ENCODE data around the gene VPS33A. TPM values are rescaled to one million over a fixed set of nuclear protein-coding genes. Genes with fewer than 3 reads are reported as not detected.

The VPS33A gene
- total and polyA plus RNA-seq, 2 of the 8 experiments (the other 6 are each of a cell fraction or from before 2014, with no cell fraction given), result 16.4 to 41.8 TPM

GRCh38 chr12:122244565-122245371 lies 21.5 kb downstream of the VPS33A start:
- no peaks in the 10 kb centered on the region for H3K9me3 ChIP-seq (ENCODE audit: insufficient read depth in 2 of 2, low read depth in 1 of 2, low read length in 1 of 2)
- no peak overlapping the region for H4K8ac ChIP-seq (ENCODE audit: extremely low read depth, insufficient read depth, low read length)
- no peaks in the 10 kb centered on the region for H4K20me1 ChIP-seq (replicated peaks in 1 of 2; ENCODE audit: control insufficient read depth in 1 of 2, insufficient read depth in 2 of 2, low read length in 2 of 2)
- no peaks in the 10 kb centered on the region for H3K79me2 ChIP-seq (ENCODE audit: control insufficient read depth in 1 of 2, insufficient read depth in 2 of 2, low read length in 2 of 2)
- no peak for FAIRE-seq
- H3K4me2 ChIP-seq (ENCODE audit: insufficient read depth in 1 of 2, low read depth in 2 of 2, low read length in 2 of 2), result no peak overlapping the region
- H2AFZ ChIP-seq (ENCODE audit: low read length), result no peak overlapping the region
- WGBS, 2 experiments (ENCODE audit: extremely low coverage in 1 of 2, insufficient coverage in 1 of 2, insufficient read length in 1 of 2, insufficient replicate concordance in 2 of 2, low coverage in 1 of 2, low lambda C conversion rate in 2 of 2, missing lambda C conversion rate in 1 of 2), result 93% methylated on average over 11 of the region's 11 CpGs; no CpG with 5 or more reads in 1 of the 2 experiments
- H3K4ac ChIP-seq (replicated peaks; ENCODE audit: insufficient read length, low read depth, low read length), result no peak overlapping the region
- H2BK15ac ChIP-seq (ENCODE audit: low read length), result no peak overlapping the region
- no peak overlapping the region for H2AK5ac ChIP-seq (ENCODE audit: low read depth, low read length)
- H3K14ac ChIP-seq (ENCODE audit: insufficient read length), result no peak overlapping the region
- H3K4me3 ChIP-seq (ENCODE audit: extremely low read depth in 1 of 4, insufficient read depth in 2 of 4, low read depth in 3 of 4, low read length in 4 of 4), result no peak overlapping the region
- H4K5ac ChIP-seq (ENCODE audit: insufficient read length, low read depth, low read length), result no peak overlapping the region
- no peak overlapping the region for H3K23ac ChIP-seq (ENCODE audit: insufficient read length)
- H2BK12ac ChIP-seq (ENCODE audit: low read depth, low read length), result no peak overlapping the region
- H2BK120ac ChIP-seq (replicated peaks; ENCODE audit: low read depth, low read length), result no peak overlapping the region
- H3K23me2 ChIP-seq (ENCODE audit: low read depth, low read length), result no peaks in the 10 kb centered on the region
- no peak overlapping the region for H2BK5ac ChIP-seq (ENCODE audit: low read depth, low read length)
- no peaks in the 10 kb centered on the region for H3K79me1 ChIP-seq (ENCODE audit: low read depth, low read length)
- POLR2A ChIA-PET (ENCODE audit: partially characterized antibody), result interaction anchor here (0.7 to 2.0 kb wide), 3 partner anchors 12 to 17 kb away, joined by 3 to 5 read pairs (median 4); no protein-coding TSS in a partner anchor
- H2BK20ac ChIP-seq (ENCODE audit: low read length), result no peak overlapping the region
- H3K27ac ChIP-seq (ENCODE audit: low read depth, low read length), result no peak overlapping the region
- H3K4me1 ChIP-seq (replicated peaks in 1 of 4; ENCODE audit: control insufficient read depth in 3 of 4, insufficient read depth in 4 of 4, low read length in 3 of 4), result no peaks in the 10 kb centered on the region
- H3K36me3 ChIP-seq (ENCODE audit: control insufficient read depth in 2 of 4, insufficient read depth in 4 of 4, low read length in 3 of 4), result peaks cover 0 to 12% (median 3%) of the 10 kb centered on the region in 4 experiments; a peak in 5 of 8 replicates
- no peaks in the 10 kb centered on the region for H3K27me3 ChIP-seq (replicated peaks in 1 of 4; ENCODE audit: control insufficient read depth in 3 of 4, extremely low read depth in 1 of 4, insufficient read depth in 3 of 4, low read length in 3 of 4)
- DNase-seq (ENCODE audit: low read depth in 1 of 2, low spot score in 2 of 2), result no peak
- no peak overlapping the region for H3K18ac ChIP-seq (ENCODE audit: extremely low read depth, low read length)
- H4K91ac ChIP-seq (replicated peaks; ENCODE audit: insufficient read length, low read length), result no peak overlapping the region
- H3K9ac ChIP-seq (replicated peaks in 1 of 4; ENCODE audit: extremely low read depth in 1 of 4, low read depth in 3 of 4, low read length in 3 of 4), result no peak overlapping the region
- no peak overlapping the region for H3K56ac ChIP-seq (replicated peaks; ENCODE audit: insufficient read length, low read depth, low read length)
- CTCF ChIA-PET (ENCODE audit: partially characterized antibody), result interaction anchor here (0.8 to 1.2 kb wide), 2 partner anchors 9 to 12 kb away, joined by 3 to 4 read pairs; no protein-coding TSS in a partner anchor
- TF ChIP-seq CTCF (IDR thresholded peaks at IDR 0.05; ENCODE audit: control extremely low read depth in 1 of 3, insufficient read depth in 1 of 3, low read depth in 1 of 3, low read length in 3 of 3) (no peak), CEBPB (IDR thresholded peaks at IDR 0.05; ENCODE audit: low read depth, low read length) (no peak), ZNF274 (IDR thresholded peaks at IDR 0.05; ENCODE audit: borderline replicate concordance, extremely low read depth, low read length) (no peak), ATF2 (IDR thresholded peaks at IDR 0.05; ENCODE audit: low read length) (no peak), NANOG (IDR thresholded peaks at IDR 0.05; ENCODE audit: insufficient read depth, low read depth, low read length, poor library complexity, severe bottlenecking) (no peak), ASH2L (IDR thresholded peaks at IDR 0.05; ENCODE audit: low read length) (no peak), GABPA (IDR thresholded peaks at IDR 0.05; ENCODE audit: borderline replicate concordance, insufficient read depth, low read length) (no peak), TCF12 (IDR thresholded peaks at IDR 0.05; ENCODE audit: low read depth, low read length) (no peak)
